ENCODE data around the gene EEA1. TPM values are rescaled to one million over a fixed set of nuclear protein-coding genes. Genes with fewer than 3 reads are reported as not detected.

EEA1 gene
- polyA plus RNA-seq, 1 donor, result 20.7 TPM

- DNase-seq (ENCODE audit: low read depth), result no peak
Measured at GRCh38 chr12:92938018-92938417, 8.9 kb upstream of the EEA1 start.

GRCh38 chr12:92933606-92934005 lies 4.5 kb upstream of the EEA1 start:
- DNase-seq (ENCODE audit: low read depth), result no peak

- DNase-seq (ENCODE audit: low read depth), result no peak
Measured at GRCh38 chr12:92930421-92930820, 1.3 kb upstream of the EEA1 start.

- DNase-seq (ENCODE audit: low read depth), result peak; percentile 13
Measured at GRCh38 chr12:92929983-92930382, 888 bp upstream of the EEA1 start.

GRCh38 chr12:92928421-92928961 lies 604 bp downstream of the EEA1 start:
- DNase-seq (ENCODE audit: low read depth), result peak; percentile 8

GRCh38 chr12:92927436-92928281 lies 1.4 kb downstream of the EEA1 start:
- peak; percentile 22 for DNase-seq (ENCODE audit: low read depth)

- DNase-seq (ENCODE audit: low read depth), result no peak
Measured at GRCh38 chr12:92927055-92927435, 2.0 kb downstream of the EEA1 start.

- no peak for DNase-seq (ENCODE audit: low read depth)
Measured at GRCh38 chr12:92926549-92926948, 2.5 kb downstream of the EEA1 start.

GRCh38 chr12:92921877-92922276 lies 7.2 kb downstream of the EEA1 start:
- DNase-seq (ENCODE audit: low read depth), result no peak

- DNase-seq (ENCODE audit: low read depth), result no peak
Measured at GRCh38 chr12:92915365-92915764, 13.7 kb downstream of the EEA1 start.

GRCh38 chr12:92914170-92914569 lies 14.9 kb downstream of the EEA1 start:
- DNase-seq (ENCODE audit: low read depth), result no peak

- no peak for DNase-seq (ENCODE audit: low read depth)
Measured at GRCh38 chr12:92912672-92913071, 16.4 kb downstream of the EEA1 start.

- DNase-seq (ENCODE audit: low read depth), result no peak
Measured at GRCh38 chr12:92912052-92912451, 17.0 kb downstream of the EEA1 start.

- no peak for DNase-seq (ENCODE audit: low read depth)
Measured at GRCh38 chr12:92911339-92911738, 17.8 kb downstream of the EEA1 start.

GRCh38 chr12:92908108-92908507 lies 21.0 kb downstream of the EEA1 start:
- DNase-seq (ENCODE audit: low read depth), result no peak

GRCh38 chr12:92905811-92906554 lies 23.1 kb downstream of the EEA1 start:
- DNase-seq (ENCODE audit: low read depth), result no peak

- DNase-seq (ENCODE audit: low read depth), result no peak
Measured at GRCh38 chr12:92905258-92905810, 23.8 kb downstream of the EEA1 start.

- no peak for DNase-seq (ENCODE audit: low read depth)
Measured at GRCh38 chr12:92900941-92901340, 28.2 kb downstream of the EEA1 start.

- DNase-seq (ENCODE audit: low read depth), result peak; percentile 53
Measured at GRCh38 chr12:92899386-92900001, 29.6 kb downstream of the EEA1 start.

GRCh38 chr12:92898755-92899154 lies 30.3 kb downstream of the EEA1 start:
- no peak for DNase-seq (ENCODE audit: low read depth)

GRCh38 chr12:92897844-92898243 lies 31.3 kb downstream of the EEA1 start:
- DNase-seq (ENCODE audit: low read depth), result no peak

- DNase-seq (ENCODE audit: low read depth), result no peak
Measured at GRCh38 chr12:92890601-92891106, 38.4 kb downstream of the EEA1 start.
